DND-41 (cell line): ENCODE data around the gene OR52A5.

Experiments used
- EZH2 ChIP-seq: IDR thresholded peaks from 3 replicates; pipeline ENCODE4 v1.6.1; 2012; ENCODE audit warnings: borderline replicate concordance, low read depth, mild to moderate bottlenecking, moderate library complexity, low read length, inconsistent platforms; ENCODE audit not compliant: severe bottlenecking
- TF ChIP-seq, protein P1 (sequence below): IDR thresholded peaks from 2 replicates; pipeline ENCODE4 v1.5.1; 2012; ENCODE audit warnings: borderline replicate concordance, low read length, moderate library complexity, mild to moderate bottlenecking; ENCODE audit not compliant: poor library complexity, severe bottlenecking; ENCODE audit errors: extremely low read depth

DNA sequence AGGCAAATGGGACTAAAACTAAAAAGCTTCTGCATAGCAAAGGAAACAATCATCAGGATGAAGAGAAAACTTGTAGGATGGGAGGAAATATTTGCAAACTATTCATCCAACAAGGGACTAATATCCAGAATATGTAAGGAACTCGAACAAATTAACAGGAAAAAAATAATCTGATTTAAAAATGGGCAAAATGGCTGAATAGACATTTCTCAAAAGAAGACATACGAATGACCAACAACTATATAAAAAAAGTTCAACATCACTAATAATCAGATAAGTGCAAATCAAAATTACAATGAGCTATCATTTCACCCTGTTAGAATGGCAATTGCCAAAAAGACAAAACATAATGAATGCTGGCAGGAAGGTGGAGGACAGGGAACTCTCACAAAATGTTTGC, 56.8 kb downstream of the OR52A5 start:
- TF ChIP-seq, protein P1, sequence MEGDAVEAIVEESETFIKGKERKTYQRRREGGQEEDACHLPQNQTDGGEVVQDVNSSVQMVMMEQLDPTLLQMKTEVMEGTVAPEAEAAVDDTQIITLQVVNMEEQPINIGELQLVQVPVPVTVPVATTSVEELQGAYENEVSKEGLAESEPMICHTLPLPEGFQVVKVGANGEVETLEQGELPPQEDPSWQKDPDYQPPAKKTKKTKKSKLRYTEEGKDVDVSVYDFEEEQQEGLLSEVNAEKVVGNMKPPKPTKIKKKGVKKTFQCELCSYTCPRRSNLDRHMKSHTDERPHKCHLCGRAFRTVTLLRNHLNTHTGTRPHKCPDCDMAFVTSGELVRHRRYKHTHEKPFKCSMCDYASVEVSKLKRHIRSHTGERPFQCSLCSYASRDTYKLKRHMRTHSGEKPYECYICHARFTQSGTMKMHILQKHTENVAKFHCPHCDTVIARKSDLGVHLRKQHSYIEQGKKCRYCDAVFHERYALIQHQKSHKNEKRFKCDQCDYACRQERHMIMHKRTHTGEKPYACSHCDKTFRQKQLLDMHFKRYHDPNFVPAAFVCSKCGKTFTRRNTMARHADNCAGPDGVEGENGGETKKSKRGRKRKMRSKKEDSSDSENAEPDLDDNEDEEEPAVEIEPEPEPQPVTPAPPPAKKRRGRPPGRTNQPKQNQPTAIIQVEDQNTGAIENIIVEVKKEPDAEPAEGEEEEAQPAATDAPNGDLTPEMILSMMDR = no peak
- no peak for TF ChIP-seq EZH2
